Endothelial cell of umbilical vein (primary cell): Measurements from ENCODE around the gene DPYD. TPM values are rescaled to one million over a fixed set of nuclear protein-coding genes. Genes with fewer than 3 reads are reported as not detected.

Experiments used
- BruUV-seq: library from RNA; stranded (reverse); fragments of 400-500 nt; replicated peaks from 2 replicates; lab custom pipeline; 2021; lab: Mats Ljungman, UMichigan
- CTCF ChIA-PET: fragments of 300-600, 350-600 bp; sonication (Branson Sonifier 250); formaldehyde crosslinking; loops from one replicate; lab custom pipeline; 2021; ENCODE audit warnings: antibody characterized with exemption, inconsistent platforms; lab: Charles Lee
- POLR2A ChIA-PET: fragments of 300-600, 350-600 bp; sonication (Branson Sonifier 250); formaldehyde crosslinking; loops from one replicate; lab custom pipeline; 2021; ENCODE audit warnings: antibody characterized with exemption, inconsistent platforms; lab: Charles Lee
- DNase-seq: peaks from one replicate; pipeline ENCODE4 v3.0.0-alpha.2; 2011; ENCODE audit warnings: low read depth, low spot score
- FAIRE-seq: peaks from 2 replicates; lab custom pipeline; 2011; peaks lifted over from hg19 to GRCh38; lab: Jason Lieb, UNC
- H2AFZ ChIP-seq: 2 replicates; pipeline ENCODE4 v1.6.0; 2012; ENCODE audit warnings: low read depth, low read length, control low read depth, inconsistent platforms
- H3K27ac ChIP-seq: 2 replicates; pipeline ENCODE4 v1.5.1; 2011; ENCODE audit warnings: low read depth, mild to moderate bottlenecking, control low read depth, low read length, moderate library complexity; ENCODE audit not compliant: insufficient read depth
- H3K27me3 ChIP-seq, 2 experiments: 2 replicates each; pipeline versions ENCODE4 v1.6.0 to v1.6.1; 2011; ENCODE audit warnings: low read length in 2 of 2, mixed read lengths in 1 of 2; ENCODE audit not compliant: control insufficient read depth in 2 of 2, insufficient read depth in 2 of 2
- H3K36me3 ChIP-seq, 2 experiments: 2 replicates in 1 of 2; 3 replicates in 1 of 2; pipeline ENCODE4 v1.5.1; 2011; ENCODE audit warnings: low read length in 2 of 2, mild to moderate bottlenecking in 1 of 2, moderate library complexity in 1 of 2; ENCODE audit not compliant: control insufficient read depth in 2 of 2, insufficient read depth in 2 of 2; ENCODE audit errors: extremely low read depth in 1 of 2
- H3K4me1 ChIP-seq: 3 replicates; pipeline ENCODE4 v1.5.1; 2011; ENCODE audit warnings: mild to moderate bottlenecking, low read length; ENCODE audit not compliant: control insufficient read depth, insufficient read depth; ENCODE audit errors: extremely low read depth
- H3K4me2 ChIP-seq: 2 replicates; pipeline ENCODE4 v1.6.1; 2011; ENCODE audit warnings: low read length, control low read depth, mixed read lengths; ENCODE audit not compliant: insufficient read depth
- H3K4me3 ChIP-seq, 3 experiments: fragments of 200-600 bp in 1 of 3; sonication (generic), shearing (Covaris generic) in 1 of 3; replicated peaks in 1 of 3; 2 replicates each; pipeline ENCODE4 v1.5.1; 2011 to 2016; ENCODE audit warnings: control low read depth in 3 of 3, low read length in 3 of 3, mild to moderate bottlenecking in 2 of 3, inconsistent platforms in 1 of 3, low read depth in 1 of 3, moderate library complexity in 1 of 3; ENCODE audit not compliant: insufficient read depth in 1 of 3
- H3K79me2 ChIP-seq: 2 replicates; pipeline ENCODE4 v1.6.0; 2012; ENCODE audit warnings: low read length, inconsistent platforms; ENCODE audit not compliant: control insufficient read depth, insufficient read depth
- H3K9ac ChIP-seq: replicated peaks from 2 replicates; pipeline ENCODE3; 2011; ENCODE audit warnings: low read length, control low read depth; ENCODE audit not compliant: insufficient read depth; ENCODE audit errors: extremely low read depth
- H3K9me1 ChIP-seq: replicated peaks from 3 replicates; pipeline ENCODE4 v1.6.0; 2011; ENCODE audit warnings: mild to moderate bottlenecking, low read length; ENCODE audit not compliant: control insufficient read depth, insufficient read depth; ENCODE audit errors: extremely low read depth
- H3K9me3 ChIP-seq: replicated peaks from 2 replicates; pipeline ENCODE4 v1.5.1; 2012; ENCODE audit warnings: low read length, inconsistent platforms; ENCODE audit not compliant: control insufficient read depth, insufficient read depth
- H4K20me1 ChIP-seq: replicated peaks from 2 replicates; pipeline ENCODE3; 2011; ENCODE audit warnings: mild to moderate bottlenecking, low read length; ENCODE audit not compliant: control insufficient read depth, insufficient read depth; ENCODE audit errors: extremely low read depth
- EZH2 ChIP-seq: IDR thresholded peaks from 2 replicates; pipeline ENCODE4 v1.6.1; 2012; ENCODE audit warnings: borderline replicate concordance, low read depth, mild to moderate bottlenecking, moderate library complexity, low read length, inconsistent platforms; ENCODE audit not compliant: severe bottlenecking
- FOS ChIP-seq: IDR thresholded peaks from 2 replicates; pipeline ENCODE4 v1.6.1; 2011; ENCODE audit warnings: mild to moderate bottlenecking, low read length, moderate library complexity, borderline replicate concordance; ENCODE audit not compliant: insufficient read depth
- GATA2 ChIP-seq: IDR thresholded peaks from 2 replicates; pipeline ENCODE4 v1.7.0; 2011; ENCODE audit warnings: low read depth, mild to moderate bottlenecking, moderate library complexity, mixed read lengths, low read length; ENCODE audit not compliant: insufficient read length, insufficient read depth
- JUN ChIP-seq: IDR thresholded peaks from 2 replicates; pipeline ENCODE4 v1.6.1; 2011; ENCODE audit warnings: borderline replicate concordance, low read depth; ENCODE audit not compliant: insufficient read length, insufficient read depth
- MYC ChIP-seq: IDR thresholded peaks from one replicate; pipeline ENCODE4 v1.6.1; 2011; ENCODE audit warnings: mild to moderate bottlenecking, low read depth, low read length
- POLR2A ChIP-seq: IDR thresholded peaks from 2 replicates; pipeline ENCODE4 v1.6.1; 2012; ENCODE audit warnings: low read depth, mild to moderate bottlenecking, control low read depth, low read length
- POLR2AphosphoS5 ChIP-seq: IDR thresholded peaks from 2 replicates; pipeline ENCODE4 v1.6.1; 2012; ENCODE audit warnings: low read depth, mild to moderate bottlenecking, control low read depth, low read length, moderate library complexity; ENCODE audit not compliant: insufficient read depth
- dilution Hi-C: fragments of 300-500 bp; cut with MboI; formaldehyde crosslinking; loops from one replicate; pipeline ENCODE4 v1.15.0; 2019; ENCODE audit warnings: low sequenced_read_pairs; ENCODE audit not compliant: extremely low pct_ligation_motif_present
- intact Hi-C: fragments of 100-400 bp; cut with micrococcal nuclease; formaldehyde crosslinking; loops from one replicate; pipeline ENCODE4 v1.10.0; 2022
- polyA plus RNA-seq, 4 experiments: library from polyadenylated mRNA; depleted of rRNA in 3 of 4; stranded (reverse) in 3 of 4; unstranded in 1 of 4; fragments of >200 nt; gene quantifications; 2 replicates each; pipeline versions ENCODE4 v1.2.1 to v1.2.3, GENCODE V29; 2011 to 2012; ENCODE audit warnings: missing spikeins in 1 of 4
- total RNA-seq: library from RNA; stranded (reverse); gene quantifications from 2 replicates; pipeline ENCODE4 v1.2.3, GENCODE V29; 2021
- TF ChIP-seq, protein P1 (sequence below), 2 donors: IDR thresholded peaks; 1 replicate in 1 of 2; 2 replicates in 1 of 2; pipeline ENCODE4 v1.5.1; 2011; ENCODE audit warnings: low read length in 2 of 2, mild to moderate bottlenecking in 2 of 2, moderate library complexity in 2 of 2, control low read depth in 1 of 2, inconsistent platforms in 1 of 2, low read depth in 1 of 2; ENCODE audit not compliant: insufficient read depth in 1 of 2; ENCODE audit errors: extremely low read depth in 1 of 2
- TF ChIP-seq, protein P2 (sequence below): IDR thresholded peaks from 2 replicates; pipeline ENCODE4 v1.6.1; 2011; ENCODE audit not compliant: insufficient read depth, insufficient read length

Gene DPYD
- total and polyA plus RNA-seq, 2 donors (not counting 3 experiments of a cell fraction or from before 2014, with no cell fraction given): 4.6 to 15.1 TPM

DNA sequence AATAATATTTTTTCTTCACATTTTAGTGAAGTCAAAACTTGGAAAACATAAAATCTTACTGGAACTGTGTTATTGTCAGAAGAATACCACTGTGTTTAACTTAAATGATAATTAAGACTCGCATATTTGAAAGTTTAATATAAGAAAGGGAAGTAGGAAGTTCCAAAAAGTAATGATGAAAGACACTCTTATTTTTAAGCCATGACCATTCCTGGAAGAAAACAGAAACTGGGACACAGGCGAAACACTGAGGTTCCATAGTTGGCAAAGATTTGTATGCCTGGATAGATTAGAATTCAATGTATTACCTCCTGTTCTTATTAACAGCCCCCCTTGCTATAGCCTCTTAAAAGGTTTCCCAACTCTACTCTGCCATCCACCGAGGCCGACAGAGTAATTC lies 271.2 kb downstream of the DPYD start:
- no peaks in the 10 kb centered on the region for H3K36me3 ChIP-seq
- no peaks in the 10 kb centered on the region for H3K9me1 ChIP-seq
- H3K79me2 ChIP-seq: no peaks in the 10 kb centered on the region
- no peak overlapping the region for H3K9ac ChIP-seq
- no peak overlapping the region for H3K4me3 ChIP-seq
- no TSS peak for BruUV-seq
- POLR2A ChIA-PET: no interaction called here
- FAIRE-seq (no peak), DNase-seq (no peak)
- H3K4me2 ChIP-seq: no peak overlapping the region
- no peak overlapping the region for H2AFZ ChIP-seq
- no peak overlapping the region for H3K27ac ChIP-seq
- TF ChIP-seq JUN: no peak
- TF ChIP-seq GATA2: no peak
- TF ChIP-seq, protein P1, sequence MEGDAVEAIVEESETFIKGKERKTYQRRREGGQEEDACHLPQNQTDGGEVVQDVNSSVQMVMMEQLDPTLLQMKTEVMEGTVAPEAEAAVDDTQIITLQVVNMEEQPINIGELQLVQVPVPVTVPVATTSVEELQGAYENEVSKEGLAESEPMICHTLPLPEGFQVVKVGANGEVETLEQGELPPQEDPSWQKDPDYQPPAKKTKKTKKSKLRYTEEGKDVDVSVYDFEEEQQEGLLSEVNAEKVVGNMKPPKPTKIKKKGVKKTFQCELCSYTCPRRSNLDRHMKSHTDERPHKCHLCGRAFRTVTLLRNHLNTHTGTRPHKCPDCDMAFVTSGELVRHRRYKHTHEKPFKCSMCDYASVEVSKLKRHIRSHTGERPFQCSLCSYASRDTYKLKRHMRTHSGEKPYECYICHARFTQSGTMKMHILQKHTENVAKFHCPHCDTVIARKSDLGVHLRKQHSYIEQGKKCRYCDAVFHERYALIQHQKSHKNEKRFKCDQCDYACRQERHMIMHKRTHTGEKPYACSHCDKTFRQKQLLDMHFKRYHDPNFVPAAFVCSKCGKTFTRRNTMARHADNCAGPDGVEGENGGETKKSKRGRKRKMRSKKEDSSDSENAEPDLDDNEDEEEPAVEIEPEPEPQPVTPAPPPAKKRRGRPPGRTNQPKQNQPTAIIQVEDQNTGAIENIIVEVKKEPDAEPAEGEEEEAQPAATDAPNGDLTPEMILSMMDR (IDR thresholded peaks at IDR 0.05; ENCODE audit: extremely low read depth in 1 of 2, insufficient read depth in 1 of 2, low read depth in 1 of 2, low read length in 2 of 2): no peak
- no peak for TF ChIP-seq EZH2
- no peak for TF ChIP-seq FOS
- no peak for TF ChIP-seq POLR2AphosphoS5
- TF ChIP-seq, protein P2, sequence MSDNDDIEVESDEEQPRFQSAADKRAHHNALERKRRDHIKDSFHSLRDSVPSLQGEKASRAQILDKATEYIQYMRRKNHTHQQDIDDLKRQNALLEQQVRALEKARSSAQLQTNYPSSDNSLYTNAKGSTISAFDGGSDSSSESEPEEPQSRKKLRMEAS: no peak
- no peak for TF ChIP-seq POLR2A
- no peak for TF ChIP-seq MYC
- no peaks in the 10 kb centered on the region for H3K9me3 ChIP-seq
- H4K20me1 ChIP-seq: no peaks in the 10 kb centered on the region
- intact Hi-C loops (no loop called here), dilution Hi-C loops (no loop called here)
- no peaks in the 10 kb centered on the region for H3K27me3 ChIP-seq
- H3K4me1 ChIP-seq: no peaks in the 10 kb centered on the region
- CTCF ChIA-PET: interaction anchor here (1.2 to 1.7 kb wide), 4 partner anchors 10 to 23 kb away, joined by 4 read pairs; no protein-coding TSS in a partner anchor
